ENCODE data around the gene PARD3. TPM values are rescaled to one million over a fixed set of nuclear protein-coding genes. Genes with fewer than 3 reads are reported as not detected.
"Not testable (repeated sequence)": the region's sequence is repeated elsewhere in the genome, so short reads cannot be mapped to it uniquely, and the experiment has no call there.

Gene PARD3
- total and polyA plus RNA-seq, 2 donors from 2014 or later: 21.1 to 47.5 TPM

DNA sequence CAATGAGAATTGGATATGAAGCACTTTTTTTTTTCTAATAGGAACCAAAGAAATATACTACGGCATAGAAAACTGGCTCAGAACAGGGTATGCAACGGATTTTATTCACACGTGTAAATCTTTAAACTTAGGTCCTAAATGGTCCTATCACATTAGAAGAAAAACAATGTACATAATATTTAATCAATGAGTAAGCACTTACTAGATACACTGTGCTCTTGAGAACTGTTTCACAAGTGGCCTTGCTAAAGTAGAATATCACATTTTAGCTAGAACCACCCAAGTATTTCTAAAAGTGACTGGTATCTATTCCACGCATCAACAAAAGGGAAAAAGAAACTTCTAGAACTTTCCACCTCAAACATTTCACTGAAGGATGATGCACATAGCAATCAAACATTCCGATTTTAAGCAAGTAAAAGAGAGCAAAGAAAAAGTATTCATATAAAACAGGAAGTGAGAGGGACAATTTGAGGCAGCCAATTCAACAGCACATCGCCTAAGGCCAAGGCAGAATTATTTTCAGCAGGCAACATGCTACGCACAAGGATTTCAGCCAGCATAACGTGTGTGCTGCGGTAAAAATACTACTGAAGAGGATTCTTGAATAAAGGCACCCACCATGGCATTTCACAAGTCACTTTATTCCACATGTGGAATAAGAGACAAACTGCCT, 55.8 kb downstream of the PARD3 start:
- Histone ChIP-seq H3K9ac (ENCODE audit: low read length in 3 of 3) (no peak overlapping the region), H3K27me3 (ENCODE audit: control insufficient read depth, insufficient read depth, low read length) (no peaks in the 10 kb centered on the region), H3K4me3 (ENCODE audit: low read length in 3 of 3) (no peak overlapping the region), H3K4me1 (ENCODE audit: control insufficient read depth in 2 of 3, insufficient read depth in 2 of 3, low read depth in 1 of 3, low read length in 3 of 3) (peaks cover 0 to 4% (median 3%) of the 10 kb centered on the region in 3 donors), H3K9me3 (ENCODE audit: control insufficient read depth in 2 of 3, insufficient read depth in 1 of 3, low read length in 3 of 3) (no peaks in the 10 kb centered on the region), H3K27ac (ENCODE audit: low read depth in 2 of 2, low read length in 2 of 2) (no peak overlapping the region), H3K36me3 (ENCODE audit: control insufficient read depth in 2 of 3, insufficient read depth in 3 of 3, low read length in 3 of 3) (no peaks in the 10 kb centered on the region)
- TF ChIP-seq CTCF (IDR thresholded peaks at IDR 0.05; ENCODE audit: borderline replicate concordance, extremely low read depth, insufficient read depth): no peak
- intact Hi-C loops (cut with DNase I): no loop called here
- DNase-seq (no peak), FAIRE-seq (no peak)

DNA sequence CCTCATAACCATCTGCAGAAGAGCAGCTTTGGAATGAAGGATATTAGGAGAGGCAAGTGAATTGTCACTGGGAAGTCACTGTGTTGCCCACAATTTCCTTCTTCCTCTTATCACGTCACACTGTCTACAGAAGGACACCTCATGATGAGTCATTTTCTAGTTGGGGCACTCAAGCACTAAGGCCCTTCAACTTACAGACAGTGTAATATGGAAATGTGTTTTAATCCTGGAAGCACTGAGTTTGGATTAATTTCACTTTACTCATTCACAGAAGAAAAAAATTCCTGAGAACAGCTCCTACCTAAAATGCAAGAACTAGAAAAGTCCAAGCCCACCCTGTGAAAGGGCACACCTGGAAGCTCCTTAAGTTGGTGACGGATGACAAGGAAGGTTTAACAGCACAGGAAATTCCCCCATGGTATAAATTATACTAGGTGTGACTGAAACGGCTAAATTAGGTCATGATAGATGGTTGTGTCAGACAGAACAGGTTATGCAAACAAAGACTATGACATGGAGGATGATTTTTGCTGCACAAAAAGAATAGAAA, 56.6 kb downstream of the PARD3 start:
- FAIRE-seq (no peak), DNase-seq (no peak)
- Histone ChIP-seq H3K27me3 (ENCODE audit: control insufficient read depth, insufficient read depth, low read length) (no peaks in the 10 kb centered on the region), H3K4me1 (ENCODE audit: control insufficient read depth in 2 of 3, insufficient read depth in 2 of 3, low read depth in 1 of 3, low read length in 3 of 3) (peaks cover 0 to 8% (median 5%) of the 10 kb centered on the region in 3 donors), H3K36me3 (ENCODE audit: control insufficient read depth in 2 of 3, insufficient read depth in 3 of 3, low read length in 3 of 3) (no peaks in the 10 kb centered on the region), H3K4me3 (ENCODE audit: low read length in 3 of 3) (no peak overlapping the region), H3K27ac (ENCODE audit: low read depth in 2 of 2, low read length in 2 of 2) (no peak overlapping the region), H3K9ac (ENCODE audit: low read length in 3 of 3) (no peak overlapping the region), H3K9me3 (ENCODE audit: control insufficient read depth in 2 of 3, insufficient read depth in 1 of 3, low read length in 3 of 3) (no peaks in the 10 kb centered on the region)
- no peak for TF ChIP-seq CTCF (IDR thresholded peaks at IDR 0.05; ENCODE audit: borderline replicate concordance, extremely low read depth, insufficient read depth)
- intact Hi-C loops (cut with DNase I): no loop called here

DNA sequence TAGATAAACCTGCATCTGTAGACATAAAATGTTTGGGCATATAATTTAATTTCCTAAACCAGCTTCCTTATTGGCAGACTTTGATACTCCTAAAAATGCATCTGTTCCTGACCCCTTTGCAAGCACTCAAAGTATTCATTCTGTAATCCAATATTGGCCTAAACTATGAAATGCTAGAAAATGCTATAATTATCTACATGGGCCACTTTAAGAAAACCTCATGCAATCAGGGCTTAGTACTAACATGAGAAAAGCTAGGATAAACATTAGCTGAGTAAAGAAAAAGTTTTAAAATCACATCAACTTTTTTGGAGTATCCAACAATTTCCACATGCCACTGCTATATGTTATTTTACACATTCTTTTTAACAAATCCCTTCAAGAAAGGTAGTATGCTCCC, 57.2 kb downstream of the PARD3 start:
- FAIRE-seq (no peak), DNase-seq (no peak)
- no peaks in the 10 kb centered on the region for H3K9me3 ChIP-seq (ENCODE audit: control insufficient read depth in 2 of 3, insufficient read depth in 1 of 3, low read length in 3 of 3)
- intact Hi-C loops (cut with DNase I): no loop called here
- no peak overlapping the region for H3K4me3 ChIP-seq (ENCODE audit: low read length in 3 of 3)
- no peak overlapping the region for H3K27ac ChIP-seq (ENCODE audit: low read depth in 2 of 2, low read length in 2 of 2)
- no peaks in the 10 kb centered on the region for H3K27me3 ChIP-seq (ENCODE audit: control insufficient read depth, insufficient read depth, low read length)
- peaks cover 0 to 9% (median 8%) of the 10 kb centered on the region in 3 donors for H3K4me1 ChIP-seq (ENCODE audit: control insufficient read depth in 2 of 3, insufficient read depth in 2 of 3, low read depth in 1 of 3, low read length in 3 of 3)
- H3K36me3 ChIP-seq (ENCODE audit: control insufficient read depth in 2 of 3, insufficient read depth in 3 of 3, low read length in 3 of 3): no peaks in the 10 kb centered on the region
- TF ChIP-seq CTCF (IDR thresholded peaks at IDR 0.05; ENCODE audit: borderline replicate concordance, extremely low read depth, insufficient read depth): no peak
- H3K9ac ChIP-seq (ENCODE audit: low read length in 3 of 3): no peak overlapping the region

- intact Hi-C loops (cut with DNase I); DNase-seq; FAIRE-seq; H3K36me3 ChIP-seq (ENCODE audit: control insufficient read depth in 2 of 3, insufficient read depth in 3 of 3, low read length in 3 of 3); H3K9me3 ChIP-seq (ENCODE audit: control insufficient read depth in 2 of 3, insufficient read depth in 1 of 3, low read length in 3 of 3); H3K27me3 ChIP-seq (ENCODE audit: control insufficient read depth, insufficient read depth, low read length); H3K27ac ChIP-seq (ENCODE audit: low read depth in 2 of 2, low read length in 2 of 2); H3K9ac ChIP-seq (ENCODE audit: low read length in 3 of 3); H3K4me3 ChIP-seq (ENCODE audit: low read length in 3 of 3): not testable (repeated sequence)
- H3K4me1 ChIP-seq (ENCODE audit: control insufficient read depth in 2 of 3, insufficient read depth in 2 of 3, low read depth in 1 of 3, low read length in 3 of 3): peaks cover 0 to 12% (median 8%) of the 10 kb centered on the region in 3 donors
Measured at GRCh38 chr10:34757181-34757580, 57.9 kb downstream of the PARD3 start.

Measured in kidney (tissue), 14 donors.